Measurements from ENCODE around the gene SATB1. TPM values are rescaled to one million over a fixed set of nuclear protein-coding genes. Genes with fewer than 3 reads are reported as not detected.

SATB1 gene
- total RNA-seq, 4 donors from 2014 or later: 40.9 to 69.6 (median 41.7) TPM

DNA sequence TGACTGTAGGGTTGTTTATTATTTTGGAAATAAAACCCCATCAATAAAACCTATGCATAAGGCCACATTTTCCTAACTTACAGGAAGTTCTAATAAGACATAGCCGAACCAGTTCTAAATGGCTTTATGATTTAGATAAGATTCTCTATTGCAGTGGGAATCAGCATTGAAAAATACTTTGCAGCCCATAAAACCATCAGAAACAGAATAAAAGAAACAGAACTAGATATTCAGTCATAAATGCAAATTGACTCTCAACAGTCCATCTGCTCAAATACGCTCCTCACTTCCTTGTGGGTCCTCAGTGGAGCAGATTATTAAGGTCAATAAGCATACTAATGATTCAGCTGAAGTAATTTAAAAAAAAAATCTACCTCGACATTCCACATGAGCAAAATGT, 8.8 kb downstream of the SATB1 start:
- in situ Hi-C loops (cut with MboI; ENCODE audit: low sequenced_read_pairs in 4 of 4) (no loop called here), intact Hi-C loops (cut with DNase I; ENCODE audit: low total_unique reads) (no loop called here)
- H3K4me3 ChIP-seq: no peak overlapping the region
- H3K27me3 ChIP-seq: no peaks in the 10 kb centered on the region
- no peak for TF ChIP-seq POLR2A (IDR thresholded peaks at IDR 0.05)
- TF ChIP-seq, protein P1, sequence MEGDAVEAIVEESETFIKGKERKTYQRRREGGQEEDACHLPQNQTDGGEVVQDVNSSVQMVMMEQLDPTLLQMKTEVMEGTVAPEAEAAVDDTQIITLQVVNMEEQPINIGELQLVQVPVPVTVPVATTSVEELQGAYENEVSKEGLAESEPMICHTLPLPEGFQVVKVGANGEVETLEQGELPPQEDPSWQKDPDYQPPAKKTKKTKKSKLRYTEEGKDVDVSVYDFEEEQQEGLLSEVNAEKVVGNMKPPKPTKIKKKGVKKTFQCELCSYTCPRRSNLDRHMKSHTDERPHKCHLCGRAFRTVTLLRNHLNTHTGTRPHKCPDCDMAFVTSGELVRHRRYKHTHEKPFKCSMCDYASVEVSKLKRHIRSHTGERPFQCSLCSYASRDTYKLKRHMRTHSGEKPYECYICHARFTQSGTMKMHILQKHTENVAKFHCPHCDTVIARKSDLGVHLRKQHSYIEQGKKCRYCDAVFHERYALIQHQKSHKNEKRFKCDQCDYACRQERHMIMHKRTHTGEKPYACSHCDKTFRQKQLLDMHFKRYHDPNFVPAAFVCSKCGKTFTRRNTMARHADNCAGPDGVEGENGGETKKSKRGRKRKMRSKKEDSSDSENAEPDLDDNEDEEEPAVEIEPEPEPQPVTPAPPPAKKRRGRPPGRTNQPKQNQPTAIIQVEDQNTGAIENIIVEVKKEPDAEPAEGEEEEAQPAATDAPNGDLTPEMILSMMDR (IDR thresholded peaks at IDR 0.05 in 4 of 5, conservative IDR thresholded peaks at IDR 0.05 in 1 of 5): no peak
- peaks cover 21 to 23% of the 10 kb centered on the region in 2 donors for H3K4me1 ChIP-seq
- no peaks in the 10 kb centered on the region for H3K9me3 ChIP-seq
- peaks cover 0 to 36% of the 10 kb centered on the region in 2 donors for H3K36me3 ChIP-seq
- ATAC-seq (no peak), DNase-seq (no peak)
- no peak overlapping the region for H3K27ac ChIP-seq

DNA sequence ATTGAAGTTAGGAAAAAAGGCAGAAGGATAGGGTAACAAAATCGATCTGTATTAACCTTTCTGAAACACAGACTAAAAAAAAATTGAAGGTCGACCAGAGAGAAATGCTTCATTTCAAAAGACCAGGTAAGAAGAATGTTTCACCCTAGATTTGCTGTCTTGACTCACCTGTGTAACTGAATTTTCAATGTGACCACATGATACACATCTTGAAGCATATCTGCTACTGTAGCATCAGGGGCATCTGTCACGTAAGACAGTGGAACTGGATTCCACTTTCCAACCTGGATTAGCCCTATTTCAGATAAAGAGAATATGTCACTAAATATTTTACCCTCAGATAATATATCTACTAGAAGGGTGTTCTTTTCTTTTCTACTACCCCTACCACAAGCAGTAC, 9.3 kb downstream of the SATB1 start:
- Histone ChIP-seq H3K27me3 (no peaks in the 10 kb centered on the region), H3K27ac (no peak overlapping the region), H3K36me3 (peaks cover 0 to 41% of the 10 kb centered on the region in 2 donors), H3K9me3 (no peaks in the 10 kb centered on the region), H3K4me3 (no peak overlapping the region), H3K4me1 (peaks cover 21% of the 10 kb centered on the region in 2 donors)
- ATAC-seq (no peak), DNase-seq (no peak)
- intact Hi-C loops (cut with DNase I; ENCODE audit: low total_unique reads) (no loop called here), in situ Hi-C loops (cut with MboI; ENCODE audit: low sequenced_read_pairs in 4 of 4) (no loop called here)
- no peak for TF ChIP-seq POLR2A (IDR thresholded peaks at IDR 0.05)
- TF ChIP-seq, protein P1 (IDR thresholded peaks at IDR 0.05 in 4 of 5, conservative IDR thresholded peaks at IDR 0.05 in 1 of 5): no peak

DNA sequence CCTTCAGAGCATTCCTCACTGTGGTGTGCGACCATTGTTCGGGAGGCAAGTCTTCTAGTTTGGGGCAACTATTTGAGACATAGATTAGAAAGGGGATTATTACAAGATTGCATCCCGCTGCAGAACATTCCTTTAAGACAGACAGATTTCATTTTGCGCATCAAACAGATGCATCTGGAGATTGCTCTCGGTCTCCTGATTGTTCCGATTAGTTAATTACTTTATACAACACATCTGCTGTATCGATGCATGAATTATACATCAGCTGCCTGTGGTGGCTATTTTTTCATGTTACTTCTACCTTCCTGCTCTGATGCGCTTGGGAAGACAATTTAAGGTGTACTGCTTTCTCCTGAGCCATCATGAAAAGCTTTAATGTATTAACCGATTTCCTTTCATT, 10.0 kb downstream of the SATB1 start:
- no peak overlapping the region for H3K4me3 ChIP-seq
- in situ Hi-C loops (cut with MboI; ENCODE audit: low sequenced_read_pairs in 4 of 4) (no loop called here), intact Hi-C loops (cut with DNase I; ENCODE audit: low total_unique reads) (no loop called here)
- ATAC-seq: no peak
- peaks cover 0 to 42% of the 10 kb centered on the region in 2 donors for H3K36me3 ChIP-seq
- H3K27ac ChIP-seq: no peak overlapping the region
- H3K27me3 ChIP-seq: no peaks in the 10 kb centered on the region
- TF ChIP-seq POLR2A (IDR thresholded peaks at IDR 0.05): no peak
- TF ChIP-seq, protein P1 (IDR thresholded peaks at IDR 0.05 in 4 of 5, conservative IDR thresholded peaks at IDR 0.05 in 1 of 5): no peak
- H3K4me1 ChIP-seq: peaks cover 15 to 18% of the 10 kb centered on the region in 2 donors
- no peaks in the 10 kb centered on the region for H3K9me3 ChIP-seq
- no peak for DNase-seq

DNA sequence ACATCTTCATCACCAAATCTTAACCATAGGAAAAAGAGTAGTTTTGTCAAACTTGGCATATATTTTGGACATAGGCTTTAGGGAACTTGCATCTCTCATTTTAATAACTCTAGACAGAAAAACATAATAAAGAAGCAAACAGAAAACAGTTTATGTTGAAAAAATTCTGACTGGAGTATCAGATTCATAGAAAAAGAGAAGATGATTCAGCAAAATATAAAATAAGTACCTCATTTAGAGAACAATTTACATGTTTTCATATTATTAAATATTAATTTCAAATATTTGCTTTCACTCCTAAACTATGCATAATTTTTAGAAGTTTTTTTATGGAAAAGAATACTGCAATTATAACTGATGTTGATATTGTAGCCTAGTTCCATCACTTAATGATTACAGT, 12.5 kb downstream of the SATB1 start:
- intact Hi-C loops (cut with DNase I; ENCODE audit: low total_unique reads): no loop called here
- no peak for DNase-seq
- Histone ChIP-seq H3K27me3 (no peaks in the 10 kb centered on the region), H3K4me3 (no peak overlapping the region), H3K4me1 (no peaks in the 10 kb centered on the region), H3K9me3 (no peaks in the 10 kb centered on the region), H3K27ac (peak overlapping the region in 1 of 4 donors; percentile 14), H3K36me3 (peaks cover 0 to 42% of the 10 kb centered on the region in 2 donors)
- TF ChIP-seq POLR2A (IDR thresholded peaks at IDR 0.05): no peak
- TF ChIP-seq, protein P1 (IDR thresholded peaks at IDR 0.05 in 4 of 5, conservative IDR thresholded peaks at IDR 0.05 in 1 of 5): no peak
- ATAC-seq: no peak
- in situ Hi-C loops (cut with MboI; ENCODE audit: low sequenced_read_pairs in 4 of 4): no loop called here

DNA sequence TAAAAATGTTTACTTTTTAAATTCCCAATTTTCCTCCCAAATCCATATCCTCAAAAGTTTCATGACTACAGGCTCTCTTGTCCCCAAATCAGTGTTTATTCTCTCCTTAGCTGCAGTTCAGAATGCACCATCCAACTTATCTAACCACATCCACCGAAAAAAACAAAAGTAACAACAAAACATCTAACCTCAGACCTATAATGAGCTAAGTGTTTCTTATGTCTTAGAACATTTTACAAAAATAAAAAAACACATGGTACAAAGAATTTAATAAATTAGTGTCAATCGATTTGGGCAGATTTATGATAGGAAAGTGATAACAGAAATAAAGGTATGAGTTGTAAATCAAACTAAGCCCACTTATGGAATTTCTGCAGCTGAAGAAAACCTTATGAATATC, 13.6 kb downstream of the SATB1 start:
- no peaks in the 10 kb centered on the region for H3K4me1 ChIP-seq
- no peaks in the 10 kb centered on the region for H3K9me3 ChIP-seq
- in situ Hi-C loops (cut with MboI; ENCODE audit: low sequenced_read_pairs in 4 of 4): no loop called here
- DNase-seq: no peak
- TF ChIP-seq, protein P1 (IDR thresholded peaks at IDR 0.05 in 4 of 5, conservative IDR thresholded peaks at IDR 0.05 in 1 of 5): no peak
- TF ChIP-seq POLR2A (IDR thresholded peaks at IDR 0.05): no peak
- intact Hi-C loops (cut with DNase I; ENCODE audit: low total_unique reads): no loop called here
- ATAC-seq: no peak
- H3K4me3 ChIP-seq: no peak overlapping the region
- H3K27me3 ChIP-seq: no peaks in the 10 kb centered on the region
- peaks cover 0 to 34% of the 10 kb centered on the region in 2 donors for H3K36me3 ChIP-seq
- H3K27ac ChIP-seq: no peak overlapping the region

Measured in gastrocnemius medialis (tissue), 4 donors.